ENCODE measurements around the gene PLEKHO2.

GRCh38 chr15:64894395-64895056 is 52.8 kb downstream of the PLEKHO2 start:
- no peak for TF ChIP-seq CTCF (CRISPR knock-in tag; IDR thresholded peaks at IDR 0.05)
- no peak for TF ChIP-seq SMC3 (IDR thresholded peaks at IDR 0.05; ENCODE audit: low read length)
- no peak for TF ChIP-seq ZNF503 (CRISPR knock-in tag; IDR thresholded peaks at IDR 0.05)
- no peak for TF ChIP-seq CREB1 (IDR thresholded peaks at IDR 0.05)
- no peak for TF ChIP-seq CREB1 (CRISPR knock-in tag; IDR thresholded peaks at IDR 0.05)
- no peak for TF ChIP-seq ATAD3A (CRISPR knock-in tag; IDR thresholded peaks at IDR 0.05)
- TF ChIP-seq EZH2 (conservative IDR thresholded peaks at IDR 0.05; ENCODE audit: low read depth, low read length) = no peak
- TF ChIP-seq TAF1 (CRISPR knock-in tag; IDR thresholded peaks at IDR 0.05) = no peak
- TF ChIP-seq NCOA1 (CRISPR knock-in tag; IDR thresholded peaks at IDR 0.05) = no peak
